Measurements from ENCODE around the gene MKLN1.

DNA sequence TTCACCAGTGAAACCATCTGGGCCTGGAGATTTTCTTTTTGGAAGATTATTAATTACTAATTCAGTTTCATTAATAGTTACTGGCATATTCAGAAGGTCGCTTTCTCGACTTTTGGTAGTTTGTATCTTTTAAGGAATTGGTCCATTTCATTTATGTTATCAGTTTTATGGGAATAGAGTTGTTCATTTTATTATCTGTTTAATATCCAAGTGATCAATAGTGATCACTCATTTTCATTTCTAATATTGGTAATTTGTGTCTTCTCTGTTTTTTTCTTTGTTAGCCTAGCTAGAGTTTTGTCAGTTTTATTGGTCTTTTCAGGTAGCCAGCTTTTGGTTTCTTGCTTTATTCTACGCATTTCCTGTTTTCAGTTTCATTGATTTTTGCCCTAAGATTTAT is 31.0 kb downstream of the MKLN1 start:
- TF ChIP-seq CTCF (IDR thresholded peaks at IDR 0.05; ENCODE audit: insufficient read depth, low read length, poor library complexity, severe bottlenecking) (no peak), EZH2phosphoT487 (conservative IDR thresholded peaks at IDR 0.05; ENCODE audit: low read length) (no peak)

Measured in SU-DHL-6 (cell line).